ENCODE data around the gene NCOA7.

Gene NCOA7

GRCh38 chr6:125751334-125751916, 39.3 kb upstream of the NCOA7 start:
- Histone ChIP-seq H3K27ac (peak overlapping the region; percentile 99), H3K36me3 (peaks cover 0 to 12% (median 11%) of the 10 kb centered on the region in 3 donors), H3K9me3 (no peaks in the 10 kb centered on the region), H3K4me1 (peaks cover 0 to 31% (median 15%) of the 10 kb centered on the region in 4 donors), H3K4me3 (peak overlapping the region; percentile 89 to 95), H3K27me3 (no peaks in the 10 kb centered on the region)
- DNase-seq: no peak
- intact Hi-C loops (cut with DNase I; ENCODE audit: low total_unique reads): no loop called here
- TF ChIP-seq CTCF (IDR thresholded peaks at IDR 0.05): no peak

- TF ChIP-seq CTCF (IDR thresholded peaks at IDR 0.05): no peak
- no peak for DNase-seq
- Histone ChIP-seq H3K9me3 (no peaks in the 10 kb centered on the region), H3K36me3 (peaks cover 0 to 12% (median 11%) of the 10 kb centered on the region in 3 donors), H3K27ac (peak overlapping the region; percentile 99), H3K27me3 (no peaks in the 10 kb centered on the region), H3K4me3 (peak overlapping the region; percentile 89 to 95), H3K4me1 (peaks cover 0 to 45% (median 19%) of the 10 kb centered on the region in 4 donors)
- intact Hi-C loops (cut with DNase I; ENCODE audit: low total_unique reads): no loop called here
Measured at GRCh38 chr6:125752773-125753172, 38.0 kb upstream of the NCOA7 start.

GRCh38 chr6:125753218-125753936, 37.4 kb upstream of the NCOA7 start:
- H3K27ac ChIP-seq: peak overlapping the region; percentile 99
- no peaks in the 10 kb centered on the region for H3K27me3 ChIP-seq
- peaks cover 0 to 51% (median 21%) of the 10 kb centered on the region in 4 donors for H3K4me1 ChIP-seq
- peaks cover 0 to 12% (median 11%) of the 10 kb centered on the region in 3 donors for H3K36me3 ChIP-seq
- DNase-seq: peak in 1 of 2 donors; percentile 52
- no peaks in the 10 kb centered on the region for H3K9me3 ChIP-seq
- H3K4me3 ChIP-seq: peak overlapping the region; percentile 89 to 95
- peak; percentile 39 to 41 for TF ChIP-seq CTCF (IDR thresholded peaks at IDR 0.05)
- intact Hi-C loops (cut with DNase I; ENCODE audit: low total_unique reads): no loop called here

GRCh38 chr6:125753937-125754259, 36.9 kb upstream of the NCOA7 start:
- peaks cover 0 to 56% (median 21%) of the 10 kb centered on the region in 4 donors for H3K4me1 ChIP-seq
- H3K27ac ChIP-seq: peak overlapping the region; percentile 99
- TF ChIP-seq CTCF (IDR thresholded peaks at IDR 0.05): no peak
- H3K36me3 ChIP-seq: peaks cover 2 to 15% (median 12%) of the 10 kb centered on the region in 3 donors
- no peaks in the 10 kb centered on the region for H3K27me3 ChIP-seq
- peak overlapping the region; percentile 89 to 95 for H3K4me3 ChIP-seq
- no peaks in the 10 kb centered on the region for H3K9me3 ChIP-seq
- no peak for DNase-seq
- intact Hi-C loops (cut with DNase I; ENCODE audit: low total_unique reads): no loop called here

- H3K4me3 ChIP-seq: peak overlapping the region; percentile 22 to 89
- no peaks in the 10 kb centered on the region for H3K9me3 ChIP-seq
- no peaks in the 10 kb centered on the region for H3K27me3 ChIP-seq
- intact Hi-C loops (cut with DNase I; ENCODE audit: low total_unique reads): no loop called here
- no peak for TF ChIP-seq CTCF (IDR thresholded peaks at IDR 0.05)
- peaks cover 0 to 63% (median 23%) of the 10 kb centered on the region in 4 donors for H3K4me1 ChIP-seq
- peak overlapping the region; percentile 99 for H3K27ac ChIP-seq
- no peak for DNase-seq
- peaks cover 9 to 22% (median 15%) of the 10 kb centered on the region in 3 donors for H3K36me3 ChIP-seq
Measured at GRCh38 chr6:125754566-125754965, 36.2 kb upstream of the NCOA7 start.

Measured in tibial artery (tissue), 4 donors.